Measurements from ENCODE around the gene CMTM5.
A peak's percentile ranks its signal among the peaks of the same experiment; 100 is the strongest.

Gene CMTM5

GRCh38 chr14:23361763-23362162 is 15.1 kb upstream of the CMTM5 start:
- in situ Hi-C loops (cut with MboI; ENCODE audit: low pct_unique_long_range_greater_than_20kb, low sequenced_read_pairs, unreplicated experiment): no loop called here
- no peak for DNase-seq (ENCODE audit: low spot score)
- no peak for TF ChIP-seq CTCF (IDR thresholded peaks at IDR 0.05; ENCODE audit: extremely low read depth, insufficient read depth, missing control alignments)

DNA sequence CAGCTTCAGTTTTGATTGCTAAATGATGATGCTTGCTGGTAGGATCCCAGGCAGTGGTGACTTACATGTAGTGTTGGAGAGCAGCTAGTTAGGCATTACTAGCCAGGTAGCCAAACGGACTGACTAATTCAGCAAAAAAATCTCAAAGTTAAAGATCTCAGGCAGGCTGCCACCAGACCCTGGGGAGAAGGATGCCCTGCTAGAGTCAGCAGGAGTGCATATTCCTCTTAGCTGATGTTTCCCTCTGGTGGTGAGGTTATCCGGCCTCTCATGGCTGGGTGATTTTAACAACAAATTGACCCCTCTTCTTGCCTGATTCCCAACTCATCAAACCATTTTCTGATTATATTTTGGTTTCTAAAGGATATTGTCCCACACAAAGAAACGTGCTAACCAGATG is 14.6 kb upstream of the CMTM5 start:
- in situ Hi-C loops (cut with MboI; ENCODE audit: low pct_unique_long_range_greater_than_20kb, low sequenced_read_pairs, unreplicated experiment): no loop called here
- TF ChIP-seq CTCF (IDR thresholded peaks at IDR 0.05; ENCODE audit: extremely low read depth, insufficient read depth, missing control alignments): no peak

DNA sequence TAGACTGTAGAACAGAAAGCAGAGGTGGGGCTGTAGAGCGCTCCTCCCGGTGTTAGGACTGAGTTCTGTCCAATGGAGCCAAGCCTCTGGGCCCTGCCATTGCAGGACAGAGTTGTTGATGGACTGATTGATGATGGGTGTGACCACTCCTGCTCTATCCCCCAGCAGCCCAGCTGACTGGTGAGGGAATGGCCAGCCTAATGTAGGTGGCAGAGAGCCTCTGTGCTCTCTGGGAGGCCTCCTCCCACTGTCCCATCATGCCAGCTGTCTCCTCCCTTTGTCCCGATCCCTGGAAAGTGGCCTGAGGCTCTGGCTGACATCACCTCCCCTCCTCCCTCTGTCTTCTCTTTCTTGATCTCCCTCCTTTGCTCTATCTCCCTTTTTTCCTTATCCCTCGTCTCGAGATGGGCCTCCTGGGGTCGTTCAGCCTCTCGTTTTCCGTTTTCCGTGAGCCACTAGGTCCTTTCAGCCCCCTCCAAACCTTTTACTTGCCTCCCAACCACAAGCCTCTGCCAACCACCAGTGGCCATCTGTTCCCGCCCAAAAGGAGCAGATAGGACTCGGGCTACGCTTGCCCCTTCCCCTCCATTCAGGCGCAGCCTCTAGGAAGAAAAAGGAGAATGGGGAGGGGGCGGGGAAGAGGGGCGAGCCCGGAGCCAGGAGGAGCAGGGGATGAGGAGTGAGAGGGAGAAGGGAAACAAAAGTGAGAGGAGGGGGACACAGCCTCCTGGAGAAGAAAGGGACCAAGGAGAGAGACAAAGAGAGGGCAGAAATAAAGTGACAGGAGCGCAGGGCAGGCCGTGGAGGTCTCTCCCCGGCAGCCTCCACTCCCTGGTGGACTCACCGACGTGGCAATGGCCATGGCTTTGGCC is 12.4 kb upstream of the CMTM5 start:
- no peak for DNase-seq (ENCODE audit: low spot score)

More for the DNA sequence above, 14.6 kb upstream of the CMTM5 start:
- DNase-seq (ENCODE audit: low spot score): no peak

DNA sequence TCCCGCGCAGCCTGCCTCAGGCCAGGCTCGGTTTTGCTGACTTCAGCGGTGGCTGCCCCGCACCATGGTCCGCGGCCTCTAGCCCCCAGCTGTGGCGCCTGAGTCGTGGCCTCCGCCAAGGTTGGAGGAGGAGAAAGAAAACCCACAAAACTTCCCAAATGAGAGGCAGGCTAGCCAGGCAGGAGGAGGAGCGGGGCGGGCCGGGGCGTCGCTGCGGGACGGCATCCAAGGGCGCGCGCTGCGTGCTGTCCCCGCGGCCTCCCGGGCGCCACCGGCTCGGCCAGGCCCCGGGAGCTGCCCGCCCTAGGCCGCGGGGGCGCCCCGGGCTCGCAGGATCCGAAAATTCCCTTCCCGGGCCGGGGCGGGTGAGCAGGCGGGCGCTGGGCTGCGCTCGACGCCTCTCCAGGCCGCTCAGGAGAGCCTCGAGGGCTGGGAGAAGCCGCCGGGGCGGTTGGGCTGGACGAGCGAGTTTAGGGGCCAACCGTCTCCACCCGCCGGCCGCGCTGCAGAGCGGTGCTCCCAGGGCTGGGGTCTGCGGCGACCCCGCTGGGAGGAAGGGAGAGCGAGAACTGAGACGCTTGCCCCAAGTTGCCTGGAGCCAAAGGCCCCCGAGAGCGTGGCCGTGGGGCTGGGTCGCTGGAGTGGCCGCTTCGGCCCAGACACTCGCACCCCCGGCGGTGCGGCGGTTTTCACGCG is 11.7 kb upstream of the CMTM5 start, which contains the start of gene EFS:
Gene EFS (minus strand): TSS at position 137 of the 696 bp plus-strand sequence. CDS start 147 bp downstream, outside the sequence.
- peak; percentile 48 for DNase-seq (ENCODE audit: low spot score)
- in situ Hi-C loops (cut with MboI; ENCODE audit: low pct_unique_long_range_greater_than_20kb, low sequenced_read_pairs, unreplicated experiment): no loop called here
- TF ChIP-seq CTCF (IDR thresholded peaks at IDR 0.05; ENCODE audit: extremely low read depth, insufficient read depth, missing control alignments): no peak

More for the DNA sequence above, 12.4 kb upstream of the CMTM5 start:
- TF ChIP-seq CTCF (IDR thresholded peaks at IDR 0.05; ENCODE audit: extremely low read depth, insufficient read depth, missing control alignments): no peak
- in situ Hi-C loops (cut with MboI; ENCODE audit: low pct_unique_long_range_greater_than_20kb, low sequenced_read_pairs, unreplicated experiment): no loop called here

DNA sequence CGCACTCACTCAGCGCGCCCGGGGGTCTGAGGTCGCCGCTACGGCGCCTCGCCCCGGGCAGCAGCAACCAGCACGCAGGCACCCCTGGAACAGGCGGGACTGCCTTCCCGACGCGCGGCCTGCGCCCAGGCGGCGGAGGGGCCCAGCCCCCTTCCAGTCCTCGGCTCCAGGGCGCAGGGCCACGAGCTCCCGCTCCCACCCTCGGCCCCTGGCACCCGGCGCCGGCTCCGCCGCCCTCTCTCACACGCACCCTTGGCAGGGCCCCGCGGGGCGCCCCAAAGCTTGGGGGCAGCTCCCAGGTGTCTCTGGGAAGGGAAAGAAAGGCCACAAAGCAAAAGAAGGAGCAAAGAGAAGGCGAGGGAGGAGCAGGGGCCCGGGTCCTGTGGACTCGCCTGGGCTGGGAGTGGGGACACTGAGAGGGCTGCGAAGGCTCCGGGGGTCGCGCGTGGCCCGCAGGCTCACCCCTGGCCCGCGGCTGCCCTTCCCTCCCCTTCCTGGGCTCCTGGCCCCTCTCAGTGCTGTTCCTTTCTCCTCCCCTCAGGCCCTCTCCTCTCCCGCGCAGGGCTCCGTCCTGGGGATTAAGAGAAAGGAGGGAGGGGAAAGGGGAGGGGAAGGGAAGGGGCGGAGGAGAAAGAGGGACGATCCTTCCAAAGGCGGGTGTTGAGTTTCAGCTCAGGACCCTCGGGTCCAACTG is 11.0 kb upstream of the CMTM5 start:
- DNase-seq (ENCODE audit: low spot score): no peak
- TF ChIP-seq CTCF (IDR thresholded peaks at IDR 0.05; ENCODE audit: extremely low read depth, insufficient read depth, missing control alignments): no peak
- in situ Hi-C loops (cut with MboI; ENCODE audit: low pct_unique_long_range_greater_than_20kb, low sequenced_read_pairs, unreplicated experiment): no loop called here

- DNase-seq (ENCODE audit: low spot score): no peak
- TF ChIP-seq CTCF (IDR thresholded peaks at IDR 0.05; ENCODE audit: extremely low read depth, insufficient read depth, missing control alignments): no peak
- in situ Hi-C loops (cut with MboI; ENCODE audit: low pct_unique_long_range_greater_than_20kb, low sequenced_read_pairs, unreplicated experiment): no loop called here
These were observed 10.4 kb upstream of the CMTM5 start for GRCh38 chr14:23366426-23366921.
